ENCODE results near the gene ABR.

DNA sequence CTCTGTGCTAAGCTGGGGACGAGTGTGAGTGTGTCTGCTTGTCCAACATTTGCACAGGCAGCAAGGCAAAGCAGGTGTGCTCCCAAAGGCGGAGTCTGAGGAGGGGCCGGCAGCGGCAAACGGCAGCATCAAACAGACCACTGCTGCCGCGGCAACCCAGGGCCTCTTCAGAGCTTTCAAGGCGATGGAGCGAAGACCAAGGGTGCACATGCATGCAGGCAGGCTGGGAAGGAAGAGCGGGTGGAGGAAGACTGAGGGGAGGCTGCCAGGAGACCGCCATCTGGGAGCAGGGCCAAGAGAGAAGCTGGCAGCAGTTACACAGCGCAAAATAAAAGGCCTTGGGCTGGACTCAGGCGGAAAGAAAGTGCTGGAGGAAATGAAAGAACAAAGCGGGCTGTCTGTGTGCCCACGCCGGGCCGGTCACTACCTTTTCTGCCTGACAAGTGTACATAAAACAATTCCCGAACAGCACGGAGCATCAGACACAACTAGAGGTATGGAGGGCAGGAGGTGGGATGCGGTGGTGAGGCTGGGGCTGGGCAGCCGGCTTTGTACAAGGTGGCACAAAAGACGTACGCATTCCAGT lies 174.3 kb downstream of the ABR start:
- TF ChIP-seq POLR2A (IDR thresholded peaks at IDR 0.05): no peak
- TF ChIP-seq, protein P1, sequence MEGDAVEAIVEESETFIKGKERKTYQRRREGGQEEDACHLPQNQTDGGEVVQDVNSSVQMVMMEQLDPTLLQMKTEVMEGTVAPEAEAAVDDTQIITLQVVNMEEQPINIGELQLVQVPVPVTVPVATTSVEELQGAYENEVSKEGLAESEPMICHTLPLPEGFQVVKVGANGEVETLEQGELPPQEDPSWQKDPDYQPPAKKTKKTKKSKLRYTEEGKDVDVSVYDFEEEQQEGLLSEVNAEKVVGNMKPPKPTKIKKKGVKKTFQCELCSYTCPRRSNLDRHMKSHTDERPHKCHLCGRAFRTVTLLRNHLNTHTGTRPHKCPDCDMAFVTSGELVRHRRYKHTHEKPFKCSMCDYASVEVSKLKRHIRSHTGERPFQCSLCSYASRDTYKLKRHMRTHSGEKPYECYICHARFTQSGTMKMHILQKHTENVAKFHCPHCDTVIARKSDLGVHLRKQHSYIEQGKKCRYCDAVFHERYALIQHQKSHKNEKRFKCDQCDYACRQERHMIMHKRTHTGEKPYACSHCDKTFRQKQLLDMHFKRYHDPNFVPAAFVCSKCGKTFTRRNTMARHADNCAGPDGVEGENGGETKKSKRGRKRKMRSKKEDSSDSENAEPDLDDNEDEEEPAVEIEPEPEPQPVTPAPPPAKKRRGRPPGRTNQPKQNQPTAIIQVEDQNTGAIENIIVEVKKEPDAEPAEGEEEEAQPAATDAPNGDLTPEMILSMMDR (IDR thresholded peaks at IDR 0.05): no peak
